ENCODE data around the gene FSTL4. TPM values are rescaled to one million over a fixed set of nuclear protein-coding genes. Genes with fewer than 3 reads are reported as not detected.
A peak's percentile ranks its signal among the peaks of the same experiment; 100 is the strongest.

Gene FSTL4
- total RNA-seq, 2 donors from 2014 or later, result 0.26 to 1.3 TPM

- Histone ChIP-seq H3K36me3 (replicated peaks in 1 of 2; ENCODE audit: insufficient read depth in 1 of 2, low read depth in 2 of 2) (no peaks in the 10 kb centered on the region), H3K27ac (no peak overlapping the region), H3K4me1 (peaks cover 18% of the 10 kb centered on the region), H3K27me3 (no peaks in the 10 kb centered on the region), H3K4me3 (no peak overlapping the region), H3K9me3 (no peaks in the 10 kb centered on the region)
- ATAC-seq (no peak), DNase-seq (no peak)
- 65 to 74% methylated on average over 5 of the region's 5 CpGs for WGBS, 2 donors
- no peak for TF ChIP-seq POLR2A (IDR thresholded peaks at IDR 0.05)
- TF ChIP-seq CTCF (IDR thresholded peaks at IDR 0.05), result no peak
- intact Hi-C loops (cut with DNase I), result no loop called here
These were observed 843 bp upstream of the FSTL4 start for GRCh38 chr5:133613184-133613583.

GRCh38 chr5:133611357-133612248 is 738 bp downstream of the FSTL4 start:
- H3K4me1 ChIP-seq, result peaks cover 18% of the 10 kb centered on the region
- DNase-seq, result peak in 1 of 4 donors; percentile 16
- H3K27ac ChIP-seq, result peak overlapping the region in 2 of 4 donors; percentile 40 to 47
- H3K36me3 ChIP-seq (replicated peaks in 1 of 2; ENCODE audit: insufficient read depth in 1 of 2, low read depth in 2 of 2), result no peaks in the 10 kb centered on the region
- peaks cover 0 to 3% of the 10 kb centered on the region in 2 donors for H3K27me3 ChIP-seq
- peak; percentile 17 for ATAC-seq
- intact Hi-C loops (cut with DNase I), result no loop called here
- H3K4me3 ChIP-seq, result peak overlapping the region; percentile 13 to 36
- WGBS, 2 donors, result 0 to 1% methylated on average over 25 to 89 of the region's 91 CpGs
- H3K9me3 ChIP-seq, result no peaks in the 10 kb centered on the region
- no peak for TF ChIP-seq POLR2A (IDR thresholded peaks at IDR 0.05)
- TF ChIP-seq CTCF (IDR thresholded peaks at IDR 0.05), result no peak

GRCh38 chr5:133610489-133611356 is 1.6 kb downstream of the FSTL4 start:
- intact Hi-C loops (cut with DNase I), result no loop called here
- Histone ChIP-seq H3K9me3 (no peaks in the 10 kb centered on the region), H3K36me3 (replicated peaks in 1 of 2; ENCODE audit: insufficient read depth in 1 of 2, low read depth in 2 of 2) (no peaks in the 10 kb centered on the region), H3K4me3 (no peak overlapping the region), H3K4me1 (peaks cover 18% of the 10 kb centered on the region), H3K27me3 (peaks cover 0 to 3% of the 10 kb centered on the region in 2 donors), H3K27ac (peak overlapping the region in 1 of 4 donors; percentile 8)
- DNase-seq, result peak; percentile 75 to 86 (median 78)
- ATAC-seq, result peak; percentile 84
- TF ChIP-seq CTCF (IDR thresholded peaks at IDR 0.05) (peak; percentile 48 to 80 (median 55)), POLR2A (IDR thresholded peaks at IDR 0.05) (peak in 1 of 3 donors; percentile 13)
- 6 to 18% methylated on average over 26 to 57 of the region's 57 CpGs for WGBS, 2 donors

GRCh38 chr5:133607451-133607850 is 4.9 kb downstream of the FSTL4 start:
- ATAC-seq, result no peak
- 80 to 82% methylated on average over 6 of the region's 6 CpGs for WGBS, 2 donors
- H3K4me3 ChIP-seq, result no peak overlapping the region
- no peaks in the 10 kb centered on the region for H3K36me3 ChIP-seq (replicated peaks in 1 of 2; ENCODE audit: insufficient read depth in 1 of 2, low read depth in 2 of 2)
- no peak for DNase-seq
- no peaks in the 10 kb centered on the region for H3K9me3 ChIP-seq
- H3K4me1 ChIP-seq, result peaks cover 18% of the 10 kb centered on the region
- TF ChIP-seq POLR2A (IDR thresholded peaks at IDR 0.05) (no peak), CTCF (IDR thresholded peaks at IDR 0.05) (no peak)
- intact Hi-C loops (cut with DNase I), result no loop called here
- H3K27me3 ChIP-seq, result peaks cover 0 to 3% of the 10 kb centered on the region in 2 donors
- no peak overlapping the region for H3K27ac ChIP-seq

All from body of pancreas (tissue), 4 donors.